LNCaP clone FGC (cell line): ENCODE measurements around the gene PTPRE.

Experiments used
- DNase-seq: peaks from one replicate; pipeline ENCODE4 v3.0.0-alpha.2; 2011; ENCODE audit warnings: low read depth
- H3K4me3 ChIP-seq: 2 replicates; pipeline ENCODE4 v1.5.1; 2011; ENCODE audit warnings: mild to moderate bottlenecking, low read depth, low read length, control low read depth
- CTCF ChIP-seq: IDR thresholded peaks from 2 replicates; pipeline ENCODE4 v1.5.1; 2012; ENCODE audit warnings: mild to moderate bottlenecking; ENCODE audit not compliant: control insufficient read depth, insufficient read depth; ENCODE audit errors: extremely low read depth

The PTPRE gene

GRCh38 chr10:128064108-128064969 lies 157.4 kb downstream of the PTPRE start:
- no peak for DNase-seq
- H3K4me3 ChIP-seq, result no peak overlapping the region
- no peak for TF ChIP-seq CTCF

GRCh38 chr10:128064970-128065580 lies 158.2 kb downstream of the PTPRE start:
- TF ChIP-seq CTCF, result no peak
- DNase-seq, result no peak
- no peak overlapping the region for H3K4me3 ChIP-seq

GRCh38 chr10:128065881-128066534 lies 159.1 kb downstream of the PTPRE start:
- no peak overlapping the region for H3K4me3 ChIP-seq
- no peak for DNase-seq
- TF ChIP-seq CTCF, result no peak

DNA sequence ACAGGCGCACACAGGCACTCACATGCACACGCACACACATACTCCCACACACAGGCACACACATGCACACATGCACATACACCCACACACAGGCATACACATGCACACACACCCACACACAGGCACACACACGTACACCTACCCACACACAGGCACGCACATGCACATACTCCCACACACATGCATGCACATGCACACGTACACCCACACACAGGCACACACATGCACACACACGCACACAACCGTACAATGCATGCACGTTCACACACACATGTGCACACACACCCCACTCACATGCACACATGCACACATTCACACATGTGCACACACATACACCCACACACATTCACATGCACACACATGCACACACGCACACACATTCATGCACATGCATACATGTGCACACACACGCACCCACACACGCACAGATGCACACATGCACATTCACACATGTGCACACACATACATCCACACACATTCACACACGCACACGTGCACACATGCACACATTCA lies 160.0 kb downstream of the PTPRE start:
- H3K4me3 ChIP-seq, result no peak overlapping the region
- no peak for DNase-seq
- TF ChIP-seq CTCF, result no peak

GRCh38 chr10:128067691-128068397 lies 160.9 kb downstream of the PTPRE start:
- no peak overlapping the region for H3K4me3 ChIP-seq
- DNase-seq, result no peak
- TF ChIP-seq CTCF, result no peak

DNA sequence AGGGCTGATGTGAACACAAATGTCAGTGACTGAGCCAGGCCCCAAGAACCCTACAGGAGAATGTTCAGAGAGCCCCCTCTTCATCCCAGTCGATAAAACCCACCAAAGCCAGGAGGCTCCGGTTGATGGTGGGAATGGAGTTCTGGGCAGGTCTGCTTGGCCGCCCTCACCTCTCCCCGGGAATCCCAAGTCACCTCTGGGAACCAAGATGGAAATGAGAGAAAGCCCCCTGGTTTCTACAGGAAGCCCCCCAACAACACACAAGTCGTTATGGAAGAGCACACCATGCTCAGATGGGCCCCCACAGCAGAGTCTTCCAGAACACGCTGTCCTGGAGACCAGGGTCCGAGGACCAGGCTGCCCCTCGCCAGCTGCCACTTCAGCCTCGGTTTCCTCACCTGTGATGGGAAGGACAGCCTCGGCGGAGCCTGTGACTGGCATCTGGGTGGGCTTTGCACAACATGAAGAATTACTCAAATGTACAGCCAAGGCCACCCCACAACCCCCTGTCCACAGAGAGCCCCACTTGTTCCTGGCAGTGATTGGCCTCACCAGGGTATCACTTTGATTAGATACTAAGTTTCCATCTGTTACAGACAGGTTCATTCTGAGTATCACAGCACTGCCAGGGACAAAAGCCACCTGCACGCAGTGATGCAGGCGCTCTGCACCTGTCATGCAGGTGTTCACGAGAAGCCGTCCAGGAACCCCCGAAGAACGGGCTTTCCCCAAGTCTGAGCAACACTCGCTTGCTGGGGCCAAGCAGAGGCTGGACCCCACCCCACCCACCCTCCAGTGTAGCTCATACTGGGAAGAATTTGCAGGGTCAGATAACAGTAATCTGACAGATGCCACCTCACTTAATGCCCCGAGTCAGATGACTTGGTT lies 161.7 kb downstream of the PTPRE start:
- no peak overlapping the region for H3K4me3 ChIP-seq
- DNase-seq, result no peak
- TF ChIP-seq CTCF, result no peak
